AG10803 (cell line): Measurements from ENCODE around the gene CDC6.

Experiments
- DNase-seq: peaks from one replicate; pipeline ENCODE4 v3.0.0; 2010; ENCODE audit warnings: low read depth
- H3K4me3 ChIP-seq: 2 replicates; pipeline ENCODE4 v1.5.1; 2011; ENCODE audit warnings: mild to moderate bottlenecking, low read length, control low read depth
- CTCF ChIP-seq: conservative IDR thresholded peaks from 2 replicates; pipeline ENCODE4 v1.5.1; 2011; ENCODE audit warnings: mild to moderate bottlenecking, low read length, control low read depth, inconsistent platforms

CDC6 gene

GRCh38 chr17:40286473-40286872 is 1.2 kb upstream of the CDC6 start:
- TF ChIP-seq CTCF: no peak
- H3K4me3 ChIP-seq: no peak overlapping the region
- DNase-seq: no peak

DNA sequence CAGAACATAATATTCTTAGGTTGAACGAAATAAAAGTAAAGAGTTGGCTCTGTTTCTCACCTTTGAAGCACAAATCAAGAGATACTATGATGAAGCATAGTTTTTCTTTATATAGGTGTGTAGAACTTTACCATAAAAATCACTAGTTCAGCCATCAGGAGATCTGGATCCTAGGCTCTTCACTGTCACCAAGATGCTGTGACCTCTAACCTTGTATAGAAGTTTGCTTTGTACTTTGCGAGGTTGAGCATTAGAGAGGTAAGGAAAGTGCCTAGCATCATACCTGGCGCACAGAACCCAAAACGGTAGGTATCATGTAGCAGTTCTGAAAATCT is 553 bp upstream of the CDC6 start:
- no peak overlapping the region for H3K4me3 ChIP-seq
- no peak for TF ChIP-seq CTCF
- DNase-seq: no peak

DNA sequence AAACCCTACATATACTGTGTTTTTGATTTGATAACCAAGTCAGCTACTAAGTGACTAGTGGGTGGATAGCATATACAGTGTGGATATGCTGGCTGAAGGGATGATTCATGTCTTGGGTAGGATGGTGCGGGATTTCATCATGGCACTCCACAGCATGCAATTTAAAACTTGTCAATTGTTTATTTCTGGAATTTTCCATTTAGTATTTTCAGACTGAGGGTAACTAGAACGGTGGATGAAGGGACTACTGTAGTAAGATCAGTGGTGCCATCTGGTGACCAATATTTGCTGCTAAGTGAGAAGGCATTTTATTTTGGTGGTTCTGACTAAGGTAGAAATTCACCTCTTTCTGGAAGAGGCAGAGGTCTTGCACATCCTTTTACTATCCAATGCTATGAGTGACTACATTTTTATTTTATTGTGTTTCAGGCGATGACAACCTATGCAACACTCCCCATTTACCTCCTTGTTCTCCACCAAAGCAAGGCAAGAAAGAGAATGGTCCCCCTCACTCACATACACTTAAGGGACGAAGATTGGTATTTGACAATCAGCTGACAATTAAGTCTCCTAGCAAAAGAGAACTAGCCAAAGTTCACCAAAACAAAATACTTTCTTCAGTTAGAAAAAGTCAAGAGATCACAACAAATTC is 3.1 kb downstream of the CDC6 start:
- peak; percentile 95 for DNase-seq
- peak; percentile 79 for TF ChIP-seq CTCF
- H3K4me3 ChIP-seq: no peak overlapping the region

DNA sequence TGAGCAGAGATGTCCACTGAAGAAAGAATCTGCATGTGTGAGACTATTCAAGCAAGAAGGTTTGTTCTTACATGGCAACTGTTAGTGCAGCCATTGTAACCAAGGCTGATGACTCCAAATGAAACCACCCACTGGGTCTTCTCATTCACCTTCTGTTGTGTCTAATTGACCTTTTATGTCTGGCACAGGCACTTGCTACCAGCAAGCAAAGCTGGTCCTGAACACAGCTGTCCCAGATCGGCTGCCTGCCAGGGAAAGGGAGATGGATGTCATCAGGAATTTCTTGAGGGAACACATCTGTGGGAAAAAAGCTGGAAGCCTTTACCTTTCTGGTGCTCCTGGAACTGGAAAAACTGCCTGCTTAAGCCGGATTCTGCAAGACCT is 3.6 kb downstream of the CDC6 start:
- no peak for TF ChIP-seq CTCF

DNA sequence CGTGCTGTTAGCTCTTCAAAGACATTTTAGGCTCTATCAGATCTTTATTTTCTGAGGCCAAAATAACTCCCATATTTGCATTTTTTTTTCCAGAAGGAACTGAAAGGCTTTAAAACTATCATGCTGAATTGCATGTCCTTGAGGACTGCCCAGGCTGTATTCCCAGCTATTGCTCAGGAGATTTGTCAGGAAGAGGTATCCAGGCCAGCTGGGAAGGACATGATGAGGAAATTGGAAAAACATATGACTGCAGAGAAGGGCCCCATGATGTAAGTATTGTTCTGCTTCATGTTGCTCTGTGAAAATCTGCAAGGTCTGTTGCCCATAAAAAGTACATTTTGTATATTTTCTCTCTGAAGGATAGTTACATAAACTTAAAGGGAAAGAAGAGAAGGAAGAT is 5.7 kb downstream of the CDC6 start:
- TF ChIP-seq CTCF: no peak
- H3K4me3 ChIP-seq: no peak overlapping the region
- peak; percentile 42 for DNase-seq

More for the DNA sequence above, 3.6 kb downstream of the CDC6 start:
- H3K4me3 ChIP-seq: no peak overlapping the region
- DNase-seq: no peak

DNA sequence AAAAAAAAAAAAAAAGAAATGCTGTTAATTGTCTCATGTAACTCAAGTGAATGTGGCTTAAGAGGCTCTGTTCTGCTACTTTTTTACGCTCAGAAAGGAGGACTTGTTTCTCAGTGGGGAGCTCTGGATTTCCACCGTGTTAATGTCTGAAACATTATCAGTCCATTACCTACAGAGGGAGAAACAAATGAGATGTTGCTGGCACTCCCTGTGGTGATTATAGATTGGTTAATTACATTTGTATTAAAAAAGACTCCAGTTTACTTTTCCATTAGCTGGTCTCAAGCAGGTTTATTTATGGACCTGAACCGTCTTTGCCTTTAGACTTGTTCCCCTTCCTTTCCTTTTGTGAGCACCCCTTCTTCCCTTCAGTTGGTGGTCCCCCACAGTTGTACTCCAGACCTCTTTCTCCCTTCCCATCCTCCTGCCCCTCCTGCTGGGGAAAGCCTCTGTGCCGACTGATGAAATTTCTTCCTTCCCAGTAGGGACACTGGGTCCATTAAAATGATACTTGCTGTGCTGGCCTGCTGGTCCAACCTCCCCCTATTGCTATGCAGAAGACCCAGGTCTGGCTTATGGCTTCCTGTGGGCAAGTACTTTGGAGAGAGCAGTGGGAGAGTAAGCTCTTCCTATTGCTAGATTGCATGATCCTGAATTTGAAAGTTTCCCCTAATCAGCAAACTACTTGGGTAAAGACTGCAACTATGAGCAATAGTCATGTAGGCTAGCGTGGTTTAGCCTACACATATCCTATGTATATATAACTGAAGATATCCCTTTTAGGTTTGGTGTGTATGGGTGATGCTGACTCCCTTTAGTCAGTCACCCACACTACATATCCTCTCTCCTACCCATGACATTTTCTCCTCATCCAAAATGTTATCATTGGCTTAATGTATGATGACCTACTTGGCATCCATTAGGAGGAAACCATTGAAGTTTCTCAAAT is 8.1 kb downstream of the CDC6 start:
- no peak overlapping the region for H3K4me3 ChIP-seq
- no peak for TF ChIP-seq CTCF
- DNase-seq: no peak

- no peak for TF ChIP-seq CTCF
- no peak overlapping the region for H3K4me3 ChIP-seq
- no peak for DNase-seq
Measured at GRCh38 chr17:40297511-40297910, 9.8 kb downstream of the CDC6 start.
